HL-60 (cell line): ENCODE data around the gene GRIA3.

ENCODE experiments used
- GABPA ChIP-seq: IDR thresholded peaks from 2 replicates; pipeline ENCODE4 v1.6.1; 2012; ENCODE audit warnings: low read depth
- POLR2AphosphoS5 ChIP-seq: IDR thresholded peaks from 2 replicates; pipeline ENCODE4 v1.6.1; 2012; ENCODE audit warnings: low read depth
- TF ChIP-seq, protein P1 (sequence below): IDR thresholded peaks from one replicate; pipeline ENCODE4 v1.5.1; 2011; ENCODE audit warnings: low read length, control low read depth, inconsistent platforms; ENCODE audit not compliant: insufficient read depth
- TF ChIP-seq, protein P2 (sequence below): IDR thresholded peaks from 2 replicates; pipeline ENCODE4 v1.6.1; 2012; ENCODE audit warnings: low read depth; ENCODE audit not compliant: insufficient replicate concordance

DNA sequence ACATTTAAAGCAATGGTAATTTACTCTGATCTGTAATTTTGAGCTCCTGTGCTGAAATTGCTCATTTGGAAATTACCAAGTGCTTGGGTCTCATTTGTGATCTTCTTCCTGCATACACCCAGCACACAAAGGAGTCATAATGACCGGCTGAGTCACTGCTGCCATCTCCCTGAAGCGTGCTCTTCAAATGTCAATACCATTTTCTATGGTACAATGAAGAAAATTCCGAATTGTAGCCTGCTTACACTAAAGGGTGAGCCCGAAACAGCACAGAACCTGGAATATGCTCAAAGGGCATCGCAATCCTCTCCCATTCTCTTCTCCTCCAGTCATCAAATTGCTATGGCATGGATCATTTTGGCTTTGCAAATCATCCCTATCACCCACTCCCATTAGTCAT lies 140.5 kb downstream of the GRIA3 start:
- TF ChIP-seq, protein P1, sequence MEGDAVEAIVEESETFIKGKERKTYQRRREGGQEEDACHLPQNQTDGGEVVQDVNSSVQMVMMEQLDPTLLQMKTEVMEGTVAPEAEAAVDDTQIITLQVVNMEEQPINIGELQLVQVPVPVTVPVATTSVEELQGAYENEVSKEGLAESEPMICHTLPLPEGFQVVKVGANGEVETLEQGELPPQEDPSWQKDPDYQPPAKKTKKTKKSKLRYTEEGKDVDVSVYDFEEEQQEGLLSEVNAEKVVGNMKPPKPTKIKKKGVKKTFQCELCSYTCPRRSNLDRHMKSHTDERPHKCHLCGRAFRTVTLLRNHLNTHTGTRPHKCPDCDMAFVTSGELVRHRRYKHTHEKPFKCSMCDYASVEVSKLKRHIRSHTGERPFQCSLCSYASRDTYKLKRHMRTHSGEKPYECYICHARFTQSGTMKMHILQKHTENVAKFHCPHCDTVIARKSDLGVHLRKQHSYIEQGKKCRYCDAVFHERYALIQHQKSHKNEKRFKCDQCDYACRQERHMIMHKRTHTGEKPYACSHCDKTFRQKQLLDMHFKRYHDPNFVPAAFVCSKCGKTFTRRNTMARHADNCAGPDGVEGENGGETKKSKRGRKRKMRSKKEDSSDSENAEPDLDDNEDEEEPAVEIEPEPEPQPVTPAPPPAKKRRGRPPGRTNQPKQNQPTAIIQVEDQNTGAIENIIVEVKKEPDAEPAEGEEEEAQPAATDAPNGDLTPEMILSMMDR, result no peak
- TF ChIP-seq, protein P2, sequence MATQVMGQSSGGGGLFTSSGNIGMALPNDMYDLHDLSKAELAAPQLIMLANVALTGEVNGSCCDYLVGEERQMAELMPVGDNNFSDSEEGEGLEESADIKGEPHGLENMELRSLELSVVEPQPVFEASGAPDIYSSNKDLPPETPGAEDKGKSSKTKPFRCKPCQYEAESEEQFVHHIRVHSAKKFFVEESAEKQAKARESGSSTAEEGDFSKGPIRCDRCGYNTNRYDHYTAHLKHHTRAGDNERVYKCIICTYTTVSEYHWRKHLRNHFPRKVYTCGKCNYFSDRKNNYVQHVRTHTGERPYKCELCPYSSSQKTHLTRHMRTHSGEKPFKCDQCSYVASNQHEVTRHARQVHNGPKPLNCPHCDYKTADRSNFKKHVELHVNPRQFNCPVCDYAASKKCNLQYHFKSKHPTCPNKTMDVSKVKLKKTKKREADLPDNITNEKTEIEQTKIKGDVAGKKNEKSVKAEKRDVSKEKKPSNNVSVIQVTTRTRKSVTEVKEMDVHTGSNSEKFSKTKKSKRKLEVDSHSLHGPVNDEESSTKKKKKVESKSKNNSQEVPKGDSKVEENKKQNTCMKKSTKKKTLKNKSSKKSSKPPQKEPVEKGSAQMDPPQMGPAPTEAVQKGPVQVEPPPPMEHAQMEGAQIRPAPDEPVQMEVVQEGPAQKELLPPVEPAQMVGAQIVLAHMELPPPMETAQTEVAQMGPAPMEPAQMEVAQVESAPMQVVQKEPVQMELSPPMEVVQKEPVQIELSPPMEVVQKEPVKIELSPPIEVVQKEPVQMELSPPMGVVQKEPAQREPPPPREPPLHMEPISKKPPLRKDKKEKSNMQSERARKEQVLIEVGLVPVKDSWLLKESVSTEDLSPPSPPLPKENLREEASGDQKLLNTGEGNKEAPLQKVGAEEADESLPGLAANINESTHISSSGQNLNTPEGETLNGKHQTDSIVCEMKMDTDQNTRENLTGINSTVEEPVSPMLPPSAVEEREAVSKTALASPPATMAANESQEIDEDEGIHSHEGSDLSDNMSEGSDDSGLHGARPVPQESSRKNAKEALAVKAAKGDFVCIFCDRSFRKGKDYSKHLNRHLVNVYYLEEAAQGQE, result no peak
- TF ChIP-seq POLR2AphosphoS5, result no peak
- no peak for TF ChIP-seq GABPA
